GM12865 (cell line): ENCODE data around the gene YTHDC2.
A peak's percentile ranks its signal among the peaks of the same experiment; 100 is the strongest.

ENCODE experiments used
- DNase-seq: peaks from one replicate; pipeline ENCODE4 v3.0.0; 2010; ENCODE audit warnings: low read depth
- H3K4me3 ChIP-seq: 2 replicates; pipeline ENCODE4 v1.5.1; 2011; ENCODE audit warnings: mild to moderate bottlenecking, low read depth, low read length, control low read depth
- TF ChIP-seq, protein P1 (sequence below): IDR thresholded peaks from 2 replicates; pipeline ENCODE4 v1.5.1; 2011; ENCODE audit warnings: low read length, control low read depth, low read depth, inconsistent platforms; ENCODE audit not compliant: insufficient read depth; ENCODE audit errors: missing control alignments

YTHDC2 gene

DNA sequence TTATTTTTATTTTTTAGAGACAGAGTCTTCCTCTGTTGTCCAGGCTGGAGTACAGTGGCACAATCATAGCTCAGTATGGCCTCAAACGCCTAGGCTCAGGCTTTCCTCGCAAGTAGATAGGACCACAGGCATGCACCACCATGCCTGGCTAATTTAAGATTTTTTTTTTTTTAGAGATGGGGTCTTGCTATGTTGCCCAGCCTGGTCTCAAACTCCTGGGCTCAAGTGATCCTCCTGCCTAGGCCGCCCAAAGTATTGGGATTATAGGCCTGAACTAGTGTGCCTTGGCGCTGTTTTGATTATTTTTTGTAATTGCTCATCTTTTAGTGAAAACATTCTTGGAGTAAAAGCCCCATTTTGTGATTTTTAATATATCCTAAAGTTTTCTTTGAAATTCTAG is 5.4 kb downstream of the YTHDC2 start:
- TF ChIP-seq, protein P1, sequence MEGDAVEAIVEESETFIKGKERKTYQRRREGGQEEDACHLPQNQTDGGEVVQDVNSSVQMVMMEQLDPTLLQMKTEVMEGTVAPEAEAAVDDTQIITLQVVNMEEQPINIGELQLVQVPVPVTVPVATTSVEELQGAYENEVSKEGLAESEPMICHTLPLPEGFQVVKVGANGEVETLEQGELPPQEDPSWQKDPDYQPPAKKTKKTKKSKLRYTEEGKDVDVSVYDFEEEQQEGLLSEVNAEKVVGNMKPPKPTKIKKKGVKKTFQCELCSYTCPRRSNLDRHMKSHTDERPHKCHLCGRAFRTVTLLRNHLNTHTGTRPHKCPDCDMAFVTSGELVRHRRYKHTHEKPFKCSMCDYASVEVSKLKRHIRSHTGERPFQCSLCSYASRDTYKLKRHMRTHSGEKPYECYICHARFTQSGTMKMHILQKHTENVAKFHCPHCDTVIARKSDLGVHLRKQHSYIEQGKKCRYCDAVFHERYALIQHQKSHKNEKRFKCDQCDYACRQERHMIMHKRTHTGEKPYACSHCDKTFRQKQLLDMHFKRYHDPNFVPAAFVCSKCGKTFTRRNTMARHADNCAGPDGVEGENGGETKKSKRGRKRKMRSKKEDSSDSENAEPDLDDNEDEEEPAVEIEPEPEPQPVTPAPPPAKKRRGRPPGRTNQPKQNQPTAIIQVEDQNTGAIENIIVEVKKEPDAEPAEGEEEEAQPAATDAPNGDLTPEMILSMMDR = no peak
- no peak overlapping the region for H3K4me3 ChIP-seq
- DNase-seq = no peak

DNA sequence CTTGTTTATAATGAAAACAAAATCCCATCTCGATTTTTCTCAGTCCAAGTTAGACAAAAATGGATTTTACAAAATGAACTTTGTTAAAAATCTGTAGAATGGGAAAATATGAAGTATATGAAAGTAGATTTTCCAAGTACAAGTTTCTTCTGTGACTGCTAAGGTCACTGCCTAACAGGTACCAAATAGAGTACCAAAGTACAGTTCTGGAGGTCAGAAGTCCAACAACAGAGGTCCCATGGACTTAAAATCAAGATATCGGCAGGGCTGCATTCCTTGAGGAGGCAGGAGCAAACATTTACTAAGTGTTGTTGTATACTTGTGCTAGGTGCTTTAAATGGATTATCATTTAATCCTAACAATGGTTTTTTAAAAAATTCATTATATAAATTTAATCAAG is 5.9 kb downstream of the YTHDC2 start:
- TF ChIP-seq, protein P1 = no peak
- no peak for DNase-seq
- H3K4me3 ChIP-seq = no peak overlapping the region

DNA sequence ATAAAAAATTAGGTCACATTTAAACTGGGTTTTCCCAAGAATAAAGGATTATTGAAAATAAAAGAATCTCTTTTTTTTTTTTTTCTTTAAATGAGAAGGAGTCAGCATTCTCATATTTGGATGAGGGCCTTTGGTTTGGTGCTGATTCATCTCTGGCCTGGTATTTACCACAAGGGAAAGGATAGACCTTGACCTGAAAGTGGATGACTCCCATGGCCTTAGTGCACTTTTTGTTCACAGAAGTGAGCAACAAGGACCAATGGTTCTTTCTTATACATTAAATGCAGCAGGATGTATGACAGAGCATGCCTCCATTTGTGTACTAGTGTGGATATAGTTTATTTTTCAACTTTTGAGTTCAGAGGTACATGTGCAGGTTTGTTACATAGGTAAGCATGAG is 6.9 kb downstream of the YTHDC2 start:
- TF ChIP-seq, protein P1 = no peak
- no peak overlapping the region for H3K4me3 ChIP-seq
- peak; percentile 70 for DNase-seq

DNA sequence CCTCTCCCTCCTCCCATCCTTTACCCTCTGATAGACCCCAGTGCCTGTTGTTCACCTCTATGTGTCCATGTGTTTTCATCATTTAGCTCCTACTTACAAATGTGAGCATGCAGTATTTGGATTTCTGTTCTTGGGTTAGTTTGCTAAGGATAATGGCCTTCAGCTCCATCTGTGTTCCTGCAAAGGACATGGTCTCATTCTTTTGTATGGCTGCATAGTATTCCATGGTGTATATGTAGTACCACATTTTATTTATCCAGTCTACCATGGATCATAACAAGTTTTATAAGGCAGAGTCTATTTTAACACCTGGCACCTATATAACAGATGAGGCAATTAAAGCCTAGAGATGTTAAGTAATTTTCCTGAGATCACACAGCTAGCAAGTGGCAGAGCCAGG is 7.4 kb downstream of the YTHDC2 start:
- DNase-seq = no peak
- TF ChIP-seq, protein P1 = no peak
- H3K4me3 ChIP-seq = no peak overlapping the region

DNA sequence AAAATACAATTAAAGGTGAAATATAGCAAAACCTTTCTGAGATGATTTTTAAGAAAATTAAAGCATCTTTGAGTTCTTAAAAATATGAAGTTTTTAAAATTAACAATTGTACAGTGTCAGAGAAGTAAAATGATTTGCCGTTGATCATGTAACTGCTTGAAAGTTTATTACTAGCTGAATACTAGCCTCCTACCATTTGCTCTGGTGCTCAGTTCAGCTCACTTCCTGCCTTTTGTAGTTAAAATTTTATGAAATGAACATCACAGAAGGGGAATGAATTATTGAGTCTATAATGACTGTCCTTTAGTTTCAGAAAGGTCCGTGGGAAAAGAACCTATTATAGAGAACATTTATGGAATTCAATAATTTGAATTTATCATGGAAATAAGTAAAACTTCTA is 9.7 kb downstream of the YTHDC2 start:
- DNase-seq = no peak
- H3K4me3 ChIP-seq = no peak overlapping the region
- TF ChIP-seq, protein P1 = no peak

DNA sequence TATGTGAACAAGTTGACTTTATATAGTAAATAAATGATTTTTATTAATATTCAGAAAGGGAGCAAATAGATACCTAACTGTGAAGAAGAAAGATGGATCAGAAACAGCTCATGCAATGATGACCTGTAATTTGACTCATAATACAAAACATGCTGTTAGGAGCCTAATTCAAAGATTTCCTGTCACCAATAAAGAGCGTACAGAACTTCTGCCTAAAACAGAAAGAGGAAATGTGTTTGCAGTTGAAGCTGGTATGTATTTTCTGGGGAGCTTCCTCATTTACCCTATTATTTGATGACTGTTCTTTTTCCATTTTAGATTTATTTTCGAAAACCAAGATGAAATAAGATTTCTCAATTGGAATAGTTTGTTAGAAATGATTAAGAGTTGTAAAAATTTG is 11.4 kb downstream of the YTHDC2 start:
- H3K4me3 ChIP-seq = no peak overlapping the region
- TF ChIP-seq, protein P1 = no peak
- DNase-seq = peak; percentile 46

DNA sequence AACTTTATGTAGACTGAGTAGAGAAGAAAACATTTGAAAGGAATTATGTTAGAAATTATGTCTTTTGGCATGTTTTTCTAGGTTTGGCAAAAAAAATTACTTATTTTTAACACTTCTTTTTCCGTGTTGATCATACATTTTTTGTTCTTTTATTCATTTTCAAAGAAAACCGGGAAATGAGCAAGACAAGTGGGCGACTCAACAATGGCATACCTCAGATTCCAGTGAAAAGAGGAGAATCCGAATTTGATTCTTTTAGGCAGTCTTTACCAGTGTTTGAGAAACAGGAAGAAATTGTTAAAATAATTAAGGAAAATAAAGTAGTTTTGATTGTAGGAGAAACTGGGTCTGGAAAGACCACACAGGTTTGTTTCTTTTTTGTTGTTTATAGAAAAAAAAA is 12.9 kb downstream of the YTHDC2 start:
- no peak for DNase-seq
- TF ChIP-seq, protein P1 = no peak
- no peak overlapping the region for H3K4me3 ChIP-seq
